GM23338 (cell line): ENCODE measurements around the gene SKIC2.

Experiments used
- EZH2 ChIP-seq: fragments of 200-600 bp; sonication (generic); IDR thresholded peaks from one replicate; pipeline ENCODE4 v1.8.0; 2017; ENCODE audit warnings: antibody characterized with exemption, mild to moderate bottlenecking, low read depth; ENCODE audit not compliant: unreplicated experiment
- TF ChIP-seq, protein P1 (sequence below), 2 experiments: fragments of 200-600 bp in 1 of 2; sonication (generic) in 1 of 2; conservative IDR thresholded peaks; 2 replicates each; pipeline versions ENCODE4 v1.5.1 to v1.6.1; 2016 to 2017; ENCODE audit warnings: antibody characterized with exemption in 2 of 2, low read depth in 2 of 2, mild to moderate bottlenecking in 2 of 2, moderate library complexity in 1 of 2

DNA sequence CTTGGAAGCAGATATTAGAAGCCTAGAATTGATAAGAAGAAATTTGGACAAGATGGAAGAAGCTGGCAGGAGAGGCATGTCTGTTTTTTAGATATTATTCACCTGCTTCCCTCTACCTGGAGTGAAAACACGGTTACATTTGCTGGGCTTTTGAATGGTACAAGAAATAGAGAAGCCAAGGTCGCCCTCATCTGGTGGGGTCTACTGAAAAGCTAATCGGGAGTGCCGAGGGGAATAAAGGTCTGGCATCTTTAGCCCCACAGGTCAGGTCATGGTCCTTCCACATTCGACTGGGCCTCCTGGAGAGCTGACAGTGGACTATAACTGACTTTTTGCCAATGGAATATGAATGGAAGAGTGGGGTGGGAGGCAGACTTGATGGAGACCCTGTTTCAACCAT lies 36.0 kb upstream of the SKIC2 start:
- TF ChIP-seq EZH2, result no peak
- TF ChIP-seq, protein P1, sequence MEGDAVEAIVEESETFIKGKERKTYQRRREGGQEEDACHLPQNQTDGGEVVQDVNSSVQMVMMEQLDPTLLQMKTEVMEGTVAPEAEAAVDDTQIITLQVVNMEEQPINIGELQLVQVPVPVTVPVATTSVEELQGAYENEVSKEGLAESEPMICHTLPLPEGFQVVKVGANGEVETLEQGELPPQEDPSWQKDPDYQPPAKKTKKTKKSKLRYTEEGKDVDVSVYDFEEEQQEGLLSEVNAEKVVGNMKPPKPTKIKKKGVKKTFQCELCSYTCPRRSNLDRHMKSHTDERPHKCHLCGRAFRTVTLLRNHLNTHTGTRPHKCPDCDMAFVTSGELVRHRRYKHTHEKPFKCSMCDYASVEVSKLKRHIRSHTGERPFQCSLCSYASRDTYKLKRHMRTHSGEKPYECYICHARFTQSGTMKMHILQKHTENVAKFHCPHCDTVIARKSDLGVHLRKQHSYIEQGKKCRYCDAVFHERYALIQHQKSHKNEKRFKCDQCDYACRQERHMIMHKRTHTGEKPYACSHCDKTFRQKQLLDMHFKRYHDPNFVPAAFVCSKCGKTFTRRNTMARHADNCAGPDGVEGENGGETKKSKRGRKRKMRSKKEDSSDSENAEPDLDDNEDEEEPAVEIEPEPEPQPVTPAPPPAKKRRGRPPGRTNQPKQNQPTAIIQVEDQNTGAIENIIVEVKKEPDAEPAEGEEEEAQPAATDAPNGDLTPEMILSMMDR (conservative IDR thresholded peaks at IDR 0.05; ENCODE audit: low read depth in 2 of 2), result peak; percentile 61 to 76
